ENCODE measurements around the gene UNC5C. TPM values are rescaled to one million over a fixed set of nuclear protein-coding genes. Genes with fewer than 3 reads are reported as not detected.

UNC5C gene
- total and polyA plus RNA-seq, 4 donors, result 0.27 to 1.2 (median 0.78) TPM

- Histone ChIP-seq H3K9ac (ENCODE audit: low read depth in 1 of 2, low read length in 2 of 2) (no peak overlapping the region), H3K27me3 (ENCODE audit: control insufficient read depth in 4 of 4, insufficient read depth in 4 of 4, low read length in 3 of 4) (no peaks in the 10 kb centered on the region), H3K4me3 (ENCODE audit: low read depth in 1 of 3, low read length in 3 of 3) (no peak overlapping the region), H3K9me3 (ENCODE audit: control insufficient read depth in 4 of 4, low read length in 3 of 4) (peaks cover 0 to 7% (median 0%) of the 10 kb centered on the region in 4 donors), H3K27ac (ENCODE audit: low read depth in 1 of 2, low read length in 2 of 2) (no peak overlapping the region), H3K4me1 (ENCODE audit: control insufficient read depth in 4 of 4, insufficient read depth in 4 of 4, low read length in 3 of 4) (no peaks in the 10 kb centered on the region), H3K36me3 (ENCODE audit: control insufficient read depth in 4 of 4, insufficient read depth in 3 of 4, low read depth in 1 of 4, low read length in 3 of 4) (no peaks in the 10 kb centered on the region)
- TF ChIP-seq YY1 (IDR thresholded peaks at IDR 0.05) (no peak), HNF4G (IDR thresholded peaks at IDR 0.05) (no peak), GABPA (IDR thresholded peaks at IDR 0.05 in 1 of 2, conservative IDR thresholded peaks at IDR 0.05 in 1 of 2) (no peak), RAD21 (IDR thresholded peaks at IDR 0.05) (no peak), NR2F2 (IDR thresholded peaks at IDR 0.05) (no peak), JUND (IDR thresholded peaks at IDR 0.05) (no peak), RXRA (IDR thresholded peaks at IDR 0.05) (no peak), MAX (IDR thresholded peaks at IDR 0.05) (no peak), TAF1 (conservative IDR thresholded peaks at IDR 0.05) (no peak), FOXA2 (IDR thresholded peaks at IDR 0.05) (no peak), EGR1 (IDR thresholded peaks at IDR 0.05; ENCODE audit: low read depth in 2 of 2) (no peak)
- TF ChIP-seq, protein P1, sequence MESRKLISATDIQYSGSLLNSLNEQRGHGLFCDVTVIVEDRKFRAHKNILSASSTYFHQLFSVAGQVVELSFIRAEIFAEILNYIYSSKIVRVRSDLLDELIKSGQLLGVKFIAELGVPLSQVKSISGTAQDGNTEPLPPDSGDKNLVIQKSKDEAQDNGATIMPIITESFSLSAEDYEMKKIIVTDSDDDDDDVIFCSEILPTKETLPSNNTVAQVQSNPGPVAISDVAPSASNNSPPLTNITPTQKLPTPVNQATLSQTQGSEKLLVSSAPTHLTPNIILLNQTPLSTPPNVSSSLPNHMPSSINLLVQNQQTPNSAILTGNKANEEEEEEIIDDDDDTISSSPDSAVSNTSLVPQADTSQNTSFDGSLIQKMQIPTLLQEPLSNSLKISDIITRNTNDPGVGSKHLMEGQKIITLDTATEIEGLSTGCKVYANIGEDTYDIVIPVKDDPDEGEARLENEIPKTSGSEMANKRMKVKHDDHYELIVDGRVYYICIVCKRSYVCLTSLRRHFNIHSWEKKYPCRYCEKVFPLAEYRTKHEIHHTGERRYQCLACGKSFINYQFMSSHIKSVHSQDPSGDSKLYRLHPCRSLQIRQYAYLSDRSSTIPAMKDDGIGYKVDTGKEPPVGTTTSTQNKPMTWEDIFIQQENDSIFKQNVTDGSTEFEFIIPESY (IDR thresholded peaks at IDR 0.05), result no peak
- TF ChIP-seq, protein P2, sequence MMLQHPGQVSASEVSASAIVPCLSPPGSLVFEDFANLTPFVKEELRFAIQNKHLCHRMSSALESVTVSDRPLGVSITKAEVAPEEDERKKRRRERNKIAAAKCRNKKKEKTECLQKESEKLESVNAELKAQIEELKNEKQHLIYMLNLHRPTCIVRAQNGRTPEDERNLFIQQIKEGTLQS (IDR thresholded peaks at IDR 0.05), result no peak
- TF ChIP-seq, protein P3, sequence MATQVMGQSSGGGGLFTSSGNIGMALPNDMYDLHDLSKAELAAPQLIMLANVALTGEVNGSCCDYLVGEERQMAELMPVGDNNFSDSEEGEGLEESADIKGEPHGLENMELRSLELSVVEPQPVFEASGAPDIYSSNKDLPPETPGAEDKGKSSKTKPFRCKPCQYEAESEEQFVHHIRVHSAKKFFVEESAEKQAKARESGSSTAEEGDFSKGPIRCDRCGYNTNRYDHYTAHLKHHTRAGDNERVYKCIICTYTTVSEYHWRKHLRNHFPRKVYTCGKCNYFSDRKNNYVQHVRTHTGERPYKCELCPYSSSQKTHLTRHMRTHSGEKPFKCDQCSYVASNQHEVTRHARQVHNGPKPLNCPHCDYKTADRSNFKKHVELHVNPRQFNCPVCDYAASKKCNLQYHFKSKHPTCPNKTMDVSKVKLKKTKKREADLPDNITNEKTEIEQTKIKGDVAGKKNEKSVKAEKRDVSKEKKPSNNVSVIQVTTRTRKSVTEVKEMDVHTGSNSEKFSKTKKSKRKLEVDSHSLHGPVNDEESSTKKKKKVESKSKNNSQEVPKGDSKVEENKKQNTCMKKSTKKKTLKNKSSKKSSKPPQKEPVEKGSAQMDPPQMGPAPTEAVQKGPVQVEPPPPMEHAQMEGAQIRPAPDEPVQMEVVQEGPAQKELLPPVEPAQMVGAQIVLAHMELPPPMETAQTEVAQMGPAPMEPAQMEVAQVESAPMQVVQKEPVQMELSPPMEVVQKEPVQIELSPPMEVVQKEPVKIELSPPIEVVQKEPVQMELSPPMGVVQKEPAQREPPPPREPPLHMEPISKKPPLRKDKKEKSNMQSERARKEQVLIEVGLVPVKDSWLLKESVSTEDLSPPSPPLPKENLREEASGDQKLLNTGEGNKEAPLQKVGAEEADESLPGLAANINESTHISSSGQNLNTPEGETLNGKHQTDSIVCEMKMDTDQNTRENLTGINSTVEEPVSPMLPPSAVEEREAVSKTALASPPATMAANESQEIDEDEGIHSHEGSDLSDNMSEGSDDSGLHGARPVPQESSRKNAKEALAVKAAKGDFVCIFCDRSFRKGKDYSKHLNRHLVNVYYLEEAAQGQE (IDR thresholded peaks at IDR 0.05), result no peak
- 44% methylated on average over 1 of the region's 1 CpG for WGBS
- no peak for DNase-seq (ENCODE audit: low spot score)
Observed at GRCh38 chr4:95300304-95300703, 248.5 kb downstream of the UNC5C start.

DNA sequence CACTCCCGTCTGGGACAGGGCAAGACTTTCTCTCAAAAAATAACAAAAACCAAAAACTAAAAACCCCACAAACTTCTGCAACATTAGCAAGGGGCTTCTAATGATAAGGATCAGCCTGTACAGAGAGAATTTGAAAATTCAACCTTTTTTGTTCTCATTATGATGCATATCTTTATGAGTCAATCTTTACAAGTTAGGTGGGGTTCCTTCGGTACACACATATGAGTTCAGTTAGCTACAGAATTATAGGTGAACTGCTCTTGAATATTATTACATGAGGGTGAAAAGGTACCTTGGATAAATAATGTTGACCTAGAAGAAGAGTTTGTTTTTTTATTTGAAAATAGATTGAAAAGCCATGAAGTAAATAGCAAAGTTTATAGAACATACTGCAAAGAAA lies 252.7 kb downstream of the UNC5C start:
- Histone ChIP-seq H3K27me3 (ENCODE audit: control insufficient read depth in 4 of 4, insufficient read depth in 4 of 4, low read length in 3 of 4) (no peaks in the 10 kb centered on the region), H3K27ac (ENCODE audit: low read depth in 1 of 2, low read length in 2 of 2) (no peak overlapping the region), H3K9ac (ENCODE audit: low read depth in 1 of 2, low read length in 2 of 2) (no peak overlapping the region), H3K4me1 (ENCODE audit: control insufficient read depth in 4 of 4, insufficient read depth in 4 of 4, low read length in 3 of 4) (no peaks in the 10 kb centered on the region), H3K4me3 (ENCODE audit: low read depth in 1 of 3, low read length in 3 of 3) (no peak overlapping the region), H3K9me3 (ENCODE audit: control insufficient read depth in 4 of 4, low read length in 3 of 4) (peaks cover 0 to 7% (median 0%) of the 10 kb centered on the region in 4 donors), H3K36me3 (ENCODE audit: control insufficient read depth in 4 of 4, insufficient read depth in 3 of 4, low read depth in 1 of 4, low read length in 3 of 4) (no peaks in the 10 kb centered on the region)
- no peak for DNase-seq (ENCODE audit: low spot score)
- WGBS, result 93% methylated on average over 2 of the region's 2 CpGs
- TF ChIP-seq GABPA (IDR thresholded peaks at IDR 0.05 in 1 of 2, conservative IDR thresholded peaks at IDR 0.05 in 1 of 2) (no peak), FOXA1 (IDR thresholded peaks at IDR 0.05) (no peak), HNF4A (conservative IDR thresholded peaks at IDR 0.05) (no peak), CTCF (IDR thresholded peaks at IDR 0.05; ENCODE audit: low read depth, low read length, missing input control) (no peak), RAD21 (IDR thresholded peaks at IDR 0.05) (no peak), SP1 (IDR thresholded peaks at IDR 0.05) (no peak), FOXA2 (IDR thresholded peaks at IDR 0.05) (no peak), RXRA (IDR thresholded peaks at IDR 0.05) (no peak), YY1 (IDR thresholded peaks at IDR 0.05) (no peak), TAF1 (conservative IDR thresholded peaks at IDR 0.05) (no peak), EGR1 (IDR thresholded peaks at IDR 0.05; ENCODE audit: low read depth in 2 of 2) (no peak), JUND (IDR thresholded peaks at IDR 0.05) (no peak), MAX (IDR thresholded peaks at IDR 0.05) (no peak), HNF4G (IDR thresholded peaks at IDR 0.05) (no peak)
- TF ChIP-seq, protein P2 (IDR thresholded peaks at IDR 0.05), result no peak
- TF ChIP-seq, protein P3 (IDR thresholded peaks at IDR 0.05), result no peak
